SK-N-MC (cell line): ENCODE data around the gene DHRS9.

Experiments
- EZH2 ChIP-seq: fragments of 200-600 bp; sonication (generic); IDR thresholded peaks from one replicate; pipeline ENCODE4 v1.6.1; 2017; ENCODE audit warnings: antibody characterized with exemption
- POLR2AphosphoS5 ChIP-seq: IDR thresholded peaks from 2 replicates; pipeline ENCODE4 v1.6.1; 2012; ENCODE audit warnings: mild to moderate bottlenecking, low read depth, low read length, borderline replicate concordance

- TF ChIP-seq EZH2 (no peak), POLR2AphosphoS5 (no peak)
Observed at GRCh38 chr2:169090133-169090820, 20.9 kb downstream of the DHRS9 start.
